Naive thymus-derived CD4-positive, alpha-beta T cell (primary cell): ENCODE measurements around the gene NRXN3. TPM values are rescaled to one million over a fixed set of nuclear protein-coding genes. Genes with fewer than 3 reads are reported as not detected.

Experiments
- ATAC-seq: fragments of 150-1000 bp; cut with Tn5 transposase; 2 replicates; pipeline ENCODE4 v1.10.0; 2021; ENCODE audit warnings: mild to moderate bottlenecking, moderate library complexity
- CTCF ChIA-PET: fragments of 350-600 bp; sonication (Branson Sonifier 250); formaldehyde crosslinking; loops from one replicate; lab custom pipeline; 2021; ENCODE audit warnings: antibody characterized with exemption; lab: Charles Lee
- POLR2A ChIA-PET: fragments of 350-600 bp; sonication (Branson Sonifier 250); formaldehyde crosslinking; loops from one replicate; lab custom pipeline; 2021; ENCODE audit warnings: antibody characterized with exemption, inconsistent platforms; lab: Charles Lee
- DNase-seq, 9 donors: peaks; one replicate each; pipeline versions ENCODE4 v3.0.0 to v3.0.0-alpha.2; 2020 to 2022; ENCODE audit warnings: mixed read lengths in 1 of 9
- H3K27ac ChIP-seq: one replicate; pipeline ENCODE4 v1.7.0; 2013; ENCODE audit warnings: mild to moderate bottlenecking, low read depth, low read length, moderate library complexity
- H3K27me3 ChIP-seq, 2 donors: one replicate each; pipeline ENCODE4 v1.7.0; 2013; ENCODE audit warnings: low read length in 2 of 2, mild to moderate bottlenecking in 2 of 2, moderate library complexity in 2 of 2; ENCODE audit not compliant: control insufficient read depth in 2 of 2, insufficient read depth in 2 of 2
- H3K36me3 ChIP-seq, 3 experiments: 1 replicate in 2 of 3; 2 replicates in 1 of 3; pipeline ENCODE4 v1.7.0; 2013; ENCODE audit warnings: low read length in 3 of 3, mild to moderate bottlenecking in 3 of 3, moderate library complexity in 1 of 3; ENCODE audit not compliant: insufficient read depth in 3 of 3, control insufficient read depth in 2 of 3
- H3K4me1 ChIP-seq, 2 donors: one replicate each; pipeline ENCODE4 v1.7.0; 2013; ENCODE audit warnings: low read length in 2 of 2, mild to moderate bottlenecking in 2 of 2, moderate library complexity in 1 of 2; ENCODE audit not compliant: control insufficient read depth in 2 of 2, insufficient read depth in 2 of 2
- H3K4me3 ChIP-seq: 2 replicates; pipeline ENCODE4 v1.7.0; 2013; ENCODE audit warnings: mild to moderate bottlenecking, low read length
- H3K9me3 ChIP-seq, 3 experiments: 1 replicate in 2 of 3; 2 replicates in 1 of 3; pipeline ENCODE4 v1.7.0; 2013; ENCODE audit warnings: low read length in 3 of 3; ENCODE audit not compliant: control insufficient read depth in 2 of 3
- H3K27ac Mint-ChIP-seq, 9 donors: one replicate each; pipeline ENCODE4 v1.8.0; 2020 to 2022; ENCODE audit warnings: mixed read lengths in 9 of 9, mild to moderate bottlenecking in 8 of 9, moderate library complexity in 5 of 9, inconsistent platforms in 2 of 9
- H3K27me3 Mint-ChIP-seq, 5 donors: one replicate each; pipeline ENCODE4 v1.8.0; 2021 to 2022; ENCODE audit warnings: mixed read lengths in 5 of 5, mild to moderate bottlenecking in 1 of 5
- H3K36me3 Mint-ChIP-seq, 5 donors: one replicate each; pipeline ENCODE4 v1.8.0; 2020 to 2022; ENCODE audit warnings: mixed read lengths in 5 of 5, mild to moderate bottlenecking in 3 of 5, inconsistent platforms in 1 of 5
- H3K4me1 Mint-ChIP-seq, 7 donors: one replicate each; pipeline ENCODE4 v1.8.0; 2020 to 2022; ENCODE audit warnings: mixed read lengths in 7 of 7, mild to moderate bottlenecking in 3 of 7, inconsistent platforms in 1 of 7
- H3K4me3 Mint-ChIP-seq, 10 donors: one replicate each; pipeline ENCODE4 v1.8.0; 2020 to 2022; ENCODE audit warnings: mild to moderate bottlenecking in 10 of 10, mixed read lengths in 10 of 10, moderate library complexity in 6 of 10, inconsistent platforms in 2 of 10
- H3K9me3 Mint-ChIP-seq, 11 donors: one replicate each; pipeline ENCODE4 v1.8.0; 2020 to 2022; ENCODE audit warnings: mixed read lengths in 11 of 11, mild to moderate bottlenecking in 4 of 11, inconsistent platforms in 1 of 11, moderate library complexity in 1 of 11
- intact Hi-C, 2 donors: fragments of 100-400 bp; cut with micrococcal nuclease; formaldehyde crosslinking; loops; one replicate each; pipeline ENCODE4 v1.15.1; 2023
- polyA plus RNA-seq, 2 donors: library from polyadenylated mRNA; unstranded; fragments of 300-500 nt; fragmentation: Illumina TruSeq; gene quantifications; one replicate each; pipeline ENCODE4 v1.2.3, GENCODE V29; 2021
- total RNA-seq, 6 experiments: library from RNA in 5 of 6; stranded (reverse) in 5 of 6; gene quantifications; 1 replicate in 5 of 6; 2 replicates in 1 of 6; pipeline ENCODE4 v1.2.3 and lab custom pipeline; 2021 to 2026

NRXN3 gene
- total and polyA plus RNA-seq, 7 experiments from 2014 or later: not detected

DNA sequence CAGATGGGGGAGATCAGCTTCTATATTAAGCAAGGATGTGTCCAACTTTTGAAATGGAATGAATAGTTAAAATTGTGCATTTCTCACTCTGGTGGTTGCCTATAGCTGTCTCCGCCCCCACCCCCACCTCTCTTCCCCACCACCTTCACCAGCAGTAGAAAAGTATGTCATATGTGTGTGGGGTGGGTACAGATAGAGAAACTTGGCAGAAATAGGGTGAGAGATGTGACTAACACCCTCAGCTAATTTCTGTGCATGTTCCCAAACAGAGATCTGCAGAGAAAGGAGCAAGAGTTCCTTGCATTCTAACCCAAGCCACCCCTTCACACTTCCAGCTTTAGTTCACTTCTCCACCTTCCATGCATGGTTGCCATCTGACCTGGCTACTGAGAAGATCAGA is 980.1 kb downstream of the NRXN3 start:
- CTCF ChIA-PET: no interaction called here
- H3K4me1 Mint-ChIP-seq: no peaks in the 10 kb centered on the region
- no peak overlapping the region for H3K4me3 Mint-ChIP-seq
- H3K27me3 Mint-ChIP-seq: no peaks in the 10 kb centered on the region
- POLR2A ChIA-PET: no interaction called here
- no peak overlapping the region for H3K27ac Mint-ChIP-seq
- H3K36me3 ChIP-seq: no peaks in the 10 kb centered on the region
- no peaks in the 10 kb centered on the region for H3K27me3 ChIP-seq
- H3K4me3 ChIP-seq: no peak overlapping the region
- no peaks in the 10 kb centered on the region for H3K4me1 ChIP-seq
- H3K36me3 Mint-ChIP-seq: no peaks in the 10 kb centered on the region
- H3K27ac ChIP-seq: no peak overlapping the region
- no peaks in the 10 kb centered on the region for H3K9me3 ChIP-seq
- H3K9me3 Mint-ChIP-seq: peaks cover 0 to 22% (median 3%) of the 10 kb centered on the region in 11 donors
- DNase-seq: no peak
- no peak for ATAC-seq
- intact Hi-C loops: no loop called here

DNA sequence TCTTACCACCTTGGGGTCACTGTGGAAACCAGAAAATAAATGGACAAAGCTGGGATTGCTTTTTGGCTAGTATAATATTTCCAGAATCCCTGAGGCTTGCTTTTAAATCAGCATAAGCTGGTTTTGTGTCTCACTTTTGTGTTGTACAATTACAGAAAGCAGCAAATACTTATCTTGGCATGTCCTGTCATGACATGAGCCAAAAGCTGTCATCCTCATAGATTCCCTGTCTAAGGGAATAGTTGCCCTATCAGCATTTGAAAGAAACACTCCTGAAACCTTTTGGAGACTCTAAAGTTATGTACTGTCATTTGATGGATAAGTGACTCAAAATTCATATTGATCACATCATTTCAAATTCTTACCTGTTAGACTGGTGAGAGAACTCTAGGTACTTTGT is 987.2 kb downstream of the NRXN3 start:
- Histone ChIP-seq H3K27me3 (no peaks in the 10 kb centered on the region), H3K27ac (no peak overlapping the region), H3K9me3 (no peaks in the 10 kb centered on the region), H3K4me3 (no peak overlapping the region), H3K4me1 (no peaks in the 10 kb centered on the region), H3K36me3 (no peaks in the 10 kb centered on the region)
- intact Hi-C loops: no loop called here
- Mint-ChIP-seq H3K36me3 (no peaks in the 10 kb centered on the region), H3K4me3 (no peak overlapping the region), H3K27me3 (no peaks in the 10 kb centered on the region), H3K9me3 (peaks cover 0 to 13% (median 4%) of the 10 kb centered on the region in 11 donors), H3K4me1 (no peaks in the 10 kb centered on the region), H3K27ac (no peak overlapping the region)
- ChIA-PET CTCF (no interaction called here), POLR2A (no interaction called here)
- ATAC-seq (no peak), DNase-seq (no peak)

DNA sequence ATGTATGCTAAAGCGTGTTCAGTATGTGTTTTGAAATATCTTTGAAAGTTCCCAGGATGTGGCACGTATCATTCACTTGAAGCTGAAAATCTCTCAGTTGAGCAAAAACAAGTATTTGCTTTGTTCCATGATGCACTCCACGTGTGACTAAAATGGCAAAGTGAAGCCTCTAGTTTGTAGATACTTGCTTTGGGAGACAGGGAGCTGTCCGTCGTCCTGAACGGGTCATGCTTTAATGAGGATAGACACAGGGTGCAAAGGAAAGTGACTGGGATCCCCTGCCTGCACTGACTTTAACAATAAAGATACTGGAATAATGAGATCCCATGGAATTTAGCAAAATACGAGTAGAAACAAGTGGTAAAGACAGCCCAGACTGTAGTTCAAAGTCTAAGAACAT is 991.4 kb downstream of the NRXN3 start:
- no peak overlapping the region for H3K27ac ChIP-seq
- no peaks in the 10 kb centered on the region for H3K36me3 ChIP-seq
- Mint-ChIP-seq H3K27me3 (peaks cover 0 to 5% (median 0%) of the 10 kb centered on the region in 5 donors), H3K4me3 (no peak overlapping the region), H3K36me3 (peaks cover 0 to 4% (median 0%) of the 10 kb centered on the region in 5 donors), H3K9me3 (peaks cover 2 to 26% (median 8%) of the 10 kb centered on the region in 11 donors), H3K4me1 (no peaks in the 10 kb centered on the region), H3K27ac (no peak overlapping the region)
- H3K4me3 ChIP-seq: no peak overlapping the region
- ChIA-PET CTCF (no interaction called here), POLR2A (no interaction called here)
- intact Hi-C loops: no loop called here
- no peaks in the 10 kb centered on the region for H3K27me3 ChIP-seq
- DNase-seq: no peak
- H3K4me1 ChIP-seq: no peaks in the 10 kb centered on the region
- no peaks in the 10 kb centered on the region for H3K9me3 ChIP-seq
- no peak for ATAC-seq

DNA sequence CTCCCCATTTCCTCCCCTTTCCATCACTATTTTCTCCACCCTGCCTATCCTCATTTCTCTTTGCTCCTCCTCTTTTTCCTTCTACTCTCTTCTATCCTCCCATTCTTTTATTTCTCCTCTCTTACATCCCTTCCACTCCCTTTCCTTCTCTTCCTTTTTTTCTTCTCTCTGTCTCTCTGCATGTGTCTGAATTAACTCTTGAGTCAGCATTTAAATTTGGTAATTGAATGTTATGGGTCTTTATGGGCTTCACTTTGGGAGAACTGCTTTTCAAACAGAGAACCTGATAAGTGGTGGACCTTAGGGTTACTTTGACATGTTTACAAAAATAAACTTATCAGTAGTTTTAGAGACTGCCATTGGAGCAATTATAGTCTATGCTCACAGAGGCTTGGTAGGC is 992.7 kb downstream of the NRXN3 start:
- no peaks in the 10 kb centered on the region for H3K4me1 Mint-ChIP-seq
- Histone ChIP-seq H3K4me1 (no peaks in the 10 kb centered on the region), H3K36me3 (no peaks in the 10 kb centered on the region), H3K27ac (no peak overlapping the region), H3K27me3 (no peaks in the 10 kb centered on the region), H3K4me3 (no peak overlapping the region), H3K9me3 (no peaks in the 10 kb centered on the region)
- intact Hi-C loops: no loop called here
- peaks cover 0 to 5% (median 0%) of the 10 kb centered on the region in 5 donors for H3K27me3 Mint-ChIP-seq
- no peak for ATAC-seq
- POLR2A ChIA-PET: no interaction called here
- H3K9me3 Mint-ChIP-seq: peaks cover 2 to 32% (median 8%) of the 10 kb centered on the region in 11 donors
- no peak overlapping the region for H3K4me3 Mint-ChIP-seq
- no peak overlapping the region for H3K27ac Mint-ChIP-seq
- peaks cover 0 to 4% (median 0%) of the 10 kb centered on the region in 5 donors for H3K36me3 Mint-ChIP-seq
- CTCF ChIA-PET: no interaction called here
- no peak for DNase-seq

DNA sequence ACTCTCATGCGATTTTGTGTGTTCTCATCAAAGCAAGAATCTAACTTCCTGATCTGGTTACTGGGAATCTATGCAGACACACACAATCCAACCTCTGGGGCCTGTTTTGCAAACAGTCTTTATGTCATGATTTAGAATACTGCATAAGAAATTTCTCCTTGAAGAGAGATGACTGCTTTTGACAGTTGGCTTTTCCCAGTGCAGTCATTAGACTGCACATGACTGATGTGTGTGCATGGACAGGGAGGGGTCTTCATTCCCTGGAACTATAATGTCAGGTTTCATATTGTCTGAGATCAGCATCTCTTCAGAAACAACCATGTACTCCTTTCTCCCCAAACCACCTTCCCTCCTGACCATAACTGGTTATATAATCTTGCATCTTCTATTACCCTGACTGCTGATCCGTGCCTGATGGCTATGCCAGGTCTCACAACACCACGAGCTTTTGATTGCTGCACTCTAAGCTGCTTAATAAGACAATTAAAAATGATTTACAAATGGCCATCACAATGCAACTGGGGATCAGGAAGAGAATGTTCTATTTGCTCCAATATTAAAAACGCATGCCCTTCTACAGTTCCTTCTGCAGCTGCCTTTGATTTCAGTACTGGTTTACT is 995.4 kb downstream of the NRXN3 start:
- H3K36me3 Mint-ChIP-seq: peaks cover 0 to 4% (median 0%) of the 10 kb centered on the region in 5 donors
- intact Hi-C loops: no loop called here
- no peaks in the 10 kb centered on the region for H3K9me3 ChIP-seq
- POLR2A ChIA-PET: no interaction called here
- peaks cover 0 to 5% (median 0%) of the 10 kb centered on the region in 5 donors for H3K27me3 Mint-ChIP-seq
- H3K4me3 Mint-ChIP-seq: no peak overlapping the region
- H3K9me3 Mint-ChIP-seq: peaks cover 2 to 36% (median 8%) of the 10 kb centered on the region in 11 donors
- H3K4me1 Mint-ChIP-seq: no peaks in the 10 kb centered on the region
- DNase-seq: no peak
- no peak overlapping the region for H3K27ac Mint-ChIP-seq
- no peaks in the 10 kb centered on the region for H3K4me1 ChIP-seq
- CTCF ChIA-PET: no interaction called here
- H3K36me3 ChIP-seq: no peaks in the 10 kb centered on the region
- H3K4me3 ChIP-seq: no peak overlapping the region
- no peak for ATAC-seq
- no peak overlapping the region for H3K27ac ChIP-seq
- no peaks in the 10 kb centered on the region for H3K27me3 ChIP-seq

- no peaks in the 10 kb centered on the region for H3K9me3 ChIP-seq
- no peak for DNase-seq
- H3K36me3 ChIP-seq: no peaks in the 10 kb centered on the region
- H3K4me1 ChIP-seq: no peaks in the 10 kb centered on the region
- Mint-ChIP-seq H3K27me3 (peaks cover 0 to 5% (median 0%) of the 10 kb centered on the region in 5 donors), H3K27ac (no peak overlapping the region), H3K9me3 (peaks cover 2 to 36% (median 7%) of the 10 kb centered on the region in 11 donors), H3K4me1 (no peaks in the 10 kb centered on the region), H3K4me3 (no peak overlapping the region), H3K36me3 (peaks cover 0 to 4% (median 0%) of the 10 kb centered on the region in 5 donors)
- H3K27me3 ChIP-seq: no peaks in the 10 kb centered on the region
- no peak overlapping the region for H3K4me3 ChIP-seq
- intact Hi-C loops: no loop called here
- ChIA-PET POLR2A (no interaction called here), CTCF (no interaction called here)
- ATAC-seq: no peak
- H3K27ac ChIP-seq: no peak overlapping the region
These were observed 996.0 kb downstream of the NRXN3 start for GRCh38 chr14:79166171-79166570.

- DNase-seq: no peak
- no peaks in the 10 kb centered on the region for H3K27me3 ChIP-seq
- peaks cover 0 to 1% (median 0%) of the 10 kb centered on the region in 5 donors for H3K36me3 Mint-ChIP-seq
- CTCF ChIA-PET: no interaction called here
- H3K4me3 Mint-ChIP-seq: no peak overlapping the region
- no peaks in the 10 kb centered on the region for H3K4me1 Mint-ChIP-seq
- POLR2A ChIA-PET: no interaction called here
- H3K9me3 Mint-ChIP-seq: peaks cover 0 to 27% (median 4%) of the 10 kb centered on the region in 11 donors
- intact Hi-C loops: no loop called here
- no peak overlapping the region for H3K27ac Mint-ChIP-seq
- no peaks in the 10 kb centered on the region for H3K36me3 ChIP-seq
- no peak overlapping the region for H3K27ac ChIP-seq
- H3K4me3 ChIP-seq: no peak overlapping the region
- H3K9me3 ChIP-seq: no peaks in the 10 kb centered on the region
- no peak for ATAC-seq
- no peaks in the 10 kb centered on the region for H3K4me1 ChIP-seq
- peaks cover 0 to under 1% (median 0%) of the 10 kb centered on the region in 5 donors for H3K27me3 Mint-ChIP-seq
These were observed 997.8 kb downstream of the NRXN3 start for GRCh38 chr14:79167957-79168356.
